K562 (cell line): Measurements from ENCODE around the gene GDF11. TPM values are rescaled to one million over a fixed set of nuclear protein-coding genes. Genes with fewer than 3 reads are reported as not detected.
A peak's percentile ranks its signal among the peaks of the same experiment; 100 is the strongest.

Experiments used
- ATAC-seq: fragments of 200-7000 bp; cut with Tn5 transposase; 3 replicates; pipeline ENCODE4 v1.9.1; 2020; ENCODE audit warnings: moderate library complexity
- BruUV-seq: library from RNA; stranded (reverse); fragments of 400-500 nt; replicated peaks from 2 replicates; lab custom pipeline; 2021; lab: Mats Ljungman, UMichigan
- CTCF ChIA-PET: fragments of 300-600 bp; formaldehyde crosslinking; extraction: SDS; loops from one replicate; lab custom pipeline; 2021; ENCODE audit warnings: low intra/inter-chr PET ratio; lab: Yijun Ruan, JAX
- POLR2A ChIA-PET: fragments of 300-600, 350-650 bp; sonication (Branson Sonifier 250); formaldehyde crosslinking; extraction: SDS; loops from one replicate; lab custom pipeline; 2021; ENCODE audit warnings: antibody characterized with exemption, inconsistent platforms; lab: Yijun Ruan, JAX
- DNase-seq, 4 experiments: peaks; one replicate each; pipeline versions ENCODE4 v3.0.0 to v3.0.0-alpha.2; 2011 to 2018; ENCODE audit warnings: low spot score in 3 of 4, mixed read lengths in 3 of 4; ENCODE audit errors: extremely low read depth in 1 of 4
- FAIRE-seq: peaks from 2 replicates; lab custom pipeline; 2011; peaks lifted over from hg19 to GRCh38; lab: Jason Lieb, UNC
- H2AFZ ChIP-seq: 2 replicates; pipeline ENCODE4 v1.6.0; 2011; ENCODE audit warnings: low read depth, low read length, control low read depth, inconsistent platforms
- H3K27ac ChIP-seq: fragments of 200-600 bp; 3 replicates; pipeline ENCODE4 v1.8.0; 2011; ENCODE audit warnings: low read depth, mild to moderate bottlenecking, control low read depth, inconsistent platforms, low read length, moderate library complexity, mixed read lengths; ENCODE audit errors: extremely low read depth
- H3K27me3 ChIP-seq, 2 experiments: fragments of 300-600 bp in 1 of 2; 2 replicates in 1 of 2; 3 replicates in 1 of 2; pipeline versions ENCODE4 v1.6.0 to v1.8.0; 2011; ENCODE audit warnings: inconsistent platforms in 2 of 2, low read length in 2 of 2, mild to moderate bottlenecking in 1 of 2, mixed read lengths in 1 of 2, moderate library complexity in 1 of 2; ENCODE audit not compliant: control insufficient read depth in 2 of 2, insufficient read depth in 2 of 2
- H3K36me3 ChIP-seq: fragments of 300-600 bp; 3 replicates; pipeline ENCODE4 v1.8.0; 2011; ENCODE audit warnings: mild to moderate bottlenecking, low read length, inconsistent platforms; ENCODE audit not compliant: control insufficient read depth, insufficient read depth
- H3K4me1 ChIP-seq, 2 experiments: fragments of 200-600 bp in 1 of 2; replicated peaks in 1 of 2; 2 replicates in 1 of 2; 3 replicates in 1 of 2; pipeline versions ENCODE4 v1.5.1 to v1.8.0; 2011; ENCODE audit warnings: inconsistent platforms in 2 of 2, low read length in 2 of 2, mild to moderate bottlenecking in 1 of 2, mixed read lengths in 1 of 2, moderate library complexity in 1 of 2; ENCODE audit not compliant: control insufficient read depth in 2 of 2, insufficient read depth in 2 of 2
- H3K4me2 ChIP-seq: 2 replicates; pipeline ENCODE4 v1.6.1; 2011; ENCODE audit warnings: low read length, control low read depth, inconsistent platforms, mixed read lengths; ENCODE audit not compliant: insufficient read depth
- H3K4me3 ChIP-seq: fragments of 200-600 bp; sonication (generic), shearing (Covaris generic); 2 replicates; pipeline ENCODE4 v1.5.1; 2016; ENCODE audit warnings: control low read depth, inconsistent platforms
- H3K79me2 ChIP-seq: fragments of 200-600 bp; 3 replicates; pipeline ENCODE4 v1.8.0; 2011; ENCODE audit warnings: low read length, inconsistent platforms; ENCODE audit not compliant: control insufficient read depth, insufficient read depth
- H3K9ac ChIP-seq, 2 experiments: 2 replicates each; pipeline versions ENCODE4 v1.6.0 to v1.6.1; 2011; ENCODE audit warnings: low read depth in 2 of 2, low read length in 2 of 2, control low read depth in 1 of 2, inconsistent platforms in 1 of 2, mild to moderate bottlenecking in 1 of 2, mixed read lengths in 1 of 2; ENCODE audit not compliant: insufficient read depth in 1 of 2
- H3K9me1 ChIP-seq: one replicate; pipeline ENCODE4 v1.6.0; 2011; ENCODE audit warnings: inconsistent platforms, mild to moderate bottlenecking, low read length, moderate library complexity; ENCODE audit not compliant: control insufficient read depth, insufficient read depth
- H3K9me3 ChIP-seq: replicated peaks from 2 replicates; pipeline ENCODE4 v1.5.1; 2011; ENCODE audit warnings: low read depth, low read length, inconsistent platforms; ENCODE audit not compliant: control insufficient read depth, insufficient read depth
- H4K20me1 ChIP-seq: replicated peaks from 2 replicates; pipeline ENCODE4 v1.6.1; 2011; ENCODE audit warnings: low read length, inconsistent platforms, mixed read lengths; ENCODE audit not compliant: control insufficient read depth, insufficient read depth
- ZBTB8A ChIP-seq: fragments of 450-650 bp; IDR thresholded peaks from 2 replicates; pipeline ENCODE4 v1.6.1; 2018; ENCODE audit warnings: mild to moderate bottlenecking, moderate library complexity; ENCODE audit not compliant: partially characterized antibody
- WGBS: fragments of 100-300 bp; shearing (Covaris generic); methylation state at CpG from one replicate; pipeline ENCODE4 v1.1.6; 2016; ENCODE audit warnings: low coverage, mixed read lengths; ENCODE audit not compliant: insufficient coverage; ENCODE audit errors: missing lambda C conversion rate; 5-methylcytosine and 5-hydroxymethylcytosine counted together
- in situ Hi-C: fragments of 300-500 bp; cut with MboI; formaldehyde crosslinking; loops from 4 replicates; pipeline ENCODE4 v1.15.0; 2018; ENCODE audit warnings: inconsistent platforms, mixed read lengths
- intact Hi-C: fragments of 100-400 bp; cut with micrococcal nuclease; formaldehyde crosslinking; loops from 2 replicates; pipeline ENCODE4 v1.14.2; 2022
- polyA plus RNA-seq, 8 experiments: library from polyadenylated mRNA; depleted of rRNA in 4 of 8; stranded (reverse) in 5 of 8; unstranded in 3 of 8; fragments of >200 nt; fragmentation: Nextera tagmentation in 2 of 8; fragmentation: Illumina TruSeq in 1 of 8; extraction: Ambion mirVana in 2 of 8; extraction: Trizol in 1 of 8; gene quantifications; 2 replicates each; pipeline versions ENCODE4 v1.2.1 to v1.2.3, GENCODE V29; 2011 to 2014; ENCODE audit warnings: inconsistent platforms in 1 of 8, missing spikeins in 1 of 8
- total RNA-seq, 7 experiments: library from RNA; depleted of rRNA in 6 of 7; stranded (reverse); fragments of >200 nt in 6 of 7; fragmentation: Illumina TruSeq in 2 of 7; extraction: Trizol in 2 of 7; gene quantifications; 2 replicates each; pipeline versions ENCODE4 v1.2.1 to v1.2.3, GENCODE V29; 2011 to 2021; ENCODE audit warnings: low replicate concordance in 1 of 7
- TF ChIP-seq, protein P1 (sequence below): sonication (generic); formaldehyde crosslinking; IDR thresholded peaks from 2 replicates; pipeline ENCODE4 v1.8.0; 2022; ENCODE audit warnings: mild to moderate bottlenecking, missing genetic modification reagents, borderline replicate concordance
- TF ChIP-seq, protein P2 (sequence below): fragments of 250-450 bp; sonication (Bioruptor Pico); IDR thresholded peaks from 2 replicates; pipeline ENCODE4 v1.5.0; 2020; ENCODE audit warnings: mild to moderate bottlenecking

Gene GDF11
- total and polyA plus RNA-seq, 9 of the 15 experiments (the other 6 are each of a cell fraction or from before 2014, with no cell fraction given), result 1.4 to 15.7 (median 4.8) TPM

DNA sequence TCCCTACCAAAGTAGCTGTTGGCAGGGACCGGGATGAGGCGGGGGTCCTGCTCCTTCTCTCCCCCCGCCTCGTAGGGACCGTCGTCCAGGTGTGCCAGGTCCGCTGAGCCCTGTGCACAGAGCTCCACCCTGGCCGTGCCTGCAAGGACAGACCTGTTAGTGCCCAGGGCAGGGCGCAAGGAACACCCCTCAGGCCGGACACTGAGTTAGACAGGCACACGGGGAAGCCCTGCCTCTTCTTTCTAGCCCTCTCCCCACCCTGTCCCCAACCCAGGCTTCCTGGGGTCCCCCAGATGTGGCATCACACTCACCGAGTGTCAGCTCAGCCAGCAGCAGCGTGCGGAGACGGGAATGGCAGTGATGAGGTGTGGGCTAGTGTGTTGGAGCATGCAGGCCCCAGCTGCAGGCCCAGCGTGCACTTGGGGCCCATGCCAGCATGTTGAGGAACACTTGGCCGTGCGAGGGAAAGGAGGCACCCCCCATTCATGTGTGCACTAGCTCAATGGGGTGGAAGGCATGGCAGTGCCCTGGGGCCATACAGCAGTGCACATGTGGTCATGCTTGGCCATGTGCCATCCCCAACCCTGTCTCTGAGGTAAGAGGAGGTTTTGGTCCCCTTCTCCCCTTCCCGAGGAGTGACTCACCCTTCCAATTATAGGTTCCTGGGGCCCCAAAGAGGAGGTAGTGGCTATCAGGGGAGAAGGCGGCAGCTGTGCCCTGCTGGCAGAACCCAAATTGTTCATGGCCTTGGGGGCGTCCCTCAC lies 42.5 kb upstream of the GDF11 start (continued):
- TF ChIP-seq, protein P1, sequence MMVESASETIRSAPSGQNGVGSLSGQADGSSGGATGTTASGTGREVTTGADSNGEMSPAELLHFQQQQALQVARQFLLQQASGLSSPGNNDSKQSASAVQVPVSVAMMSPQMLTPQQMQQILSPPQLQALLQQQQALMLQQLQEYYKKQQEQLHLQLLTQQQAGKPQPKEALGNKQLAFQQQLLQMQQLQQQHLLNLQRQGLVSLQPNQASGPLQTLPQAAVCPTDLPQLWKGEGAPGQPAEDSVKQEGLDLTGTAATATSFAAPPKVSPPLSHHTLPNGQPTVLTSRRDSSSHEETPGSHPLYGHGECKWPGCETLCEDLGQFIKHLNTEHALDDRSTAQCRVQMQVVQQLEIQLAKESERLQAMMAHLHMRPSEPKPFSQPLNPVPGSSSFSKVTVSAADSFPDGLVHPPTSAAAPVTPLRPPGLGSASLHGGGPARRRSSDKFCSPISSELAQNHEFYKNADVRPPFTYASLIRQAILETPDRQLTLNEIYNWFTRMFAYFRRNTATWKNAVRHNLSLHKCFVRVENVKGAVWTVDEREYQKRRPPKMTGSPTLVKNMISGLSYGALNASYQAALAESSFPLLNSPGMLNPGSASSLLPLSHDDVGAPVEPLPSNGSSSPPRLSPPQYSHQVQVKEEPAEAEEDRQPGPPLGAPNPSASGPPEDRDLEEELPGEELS (CRISPR knock-in tag), result no peak

DNA sequence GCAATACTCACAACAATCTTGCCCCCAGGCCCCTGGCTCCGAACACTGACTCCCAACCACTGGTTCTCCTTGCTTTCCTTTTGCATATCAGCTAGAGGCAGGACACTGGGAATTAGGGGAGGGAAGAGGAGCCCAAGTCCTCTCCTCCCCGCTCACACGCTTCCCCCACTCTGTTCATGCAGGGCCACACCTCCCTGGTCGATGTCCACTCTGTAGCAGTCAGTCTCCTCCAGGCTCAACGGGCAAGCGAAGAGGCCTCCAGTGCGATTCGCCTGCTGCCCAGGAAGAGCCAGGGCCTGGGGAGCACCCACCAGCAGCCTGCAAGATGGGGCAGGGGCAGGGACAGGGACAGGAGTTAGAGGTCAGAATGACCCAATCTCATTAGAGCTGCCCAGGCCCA lies 40.1 kb upstream of the GDF11 start:
- DNase-seq, result no peak
- Histone ChIP-seq H3K4me2 (no peak overlapping the region), H3K9ac (peak overlapping the region in 1 of 2 experiments; percentile 43; a peak in 2 of 4 replicates), H3K4me1 (peaks cover 3 to 23% of the 10 kb centered on the region in 2 experiments; a peak in 3 of 5 replicates), H3K9me1 (peaks cover 5% of the 10 kb centered on the region), H3K27ac (no peak overlapping the region), H3K27me3 (peaks cover 16 to 52% of the 10 kb centered on the region in 2 experiments), H3K79me2 (no peaks in the 10 kb centered on the region), H2AFZ (no peak overlapping the region), H3K36me3 (no peaks in the 10 kb centered on the region), H4K20me1 (no peaks in the 10 kb centered on the region), H3K4me3 (no peak overlapping the region), H3K9me3 (no peaks in the 10 kb centered on the region)
- in situ Hi-C loops, result no loop called here
- no TSS peak for BruUV-seq
- intact Hi-C loops, result no loop called here
- peak; percentile 35 for FAIRE-seq
- ChIA-PET CTCF (no interaction called here), POLR2A (interaction anchor here (0.7 kb wide), 1 partner anchor 46 kb away, joined by 3 read pairs; no protein-coding TSS in a partner anchor)
- no peak for ATAC-seq
- TF ChIP-seq ZBTB8A, result no peak
- TF ChIP-seq, protein P2, sequence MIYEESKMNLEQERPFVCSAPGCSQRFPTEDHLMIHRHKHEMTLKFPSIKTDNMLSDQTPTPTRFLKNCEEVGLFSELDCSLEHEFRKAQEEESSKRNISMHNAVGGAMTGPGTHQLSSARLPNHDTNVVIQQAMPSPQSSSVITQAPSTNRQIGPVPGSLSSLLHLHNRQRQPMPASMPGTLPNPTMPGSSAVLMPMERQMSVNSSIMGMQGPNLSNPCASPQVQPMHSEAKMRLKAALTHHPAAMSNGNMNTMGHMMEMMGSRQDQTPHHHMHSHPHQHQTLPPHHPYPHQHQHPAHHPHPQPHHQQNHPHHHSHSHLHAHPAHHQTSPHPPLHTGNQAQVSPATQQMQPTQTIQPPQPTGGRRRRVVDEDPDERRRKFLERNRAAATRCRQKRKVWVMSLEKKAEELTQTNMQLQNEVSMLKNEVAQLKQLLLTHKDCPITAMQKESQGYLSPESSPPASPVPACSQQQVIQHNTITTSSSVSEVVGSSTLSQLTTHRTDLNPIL (CRISPR knock-in tag), result no peak
- 39% methylated on average over 8 of the region's 8 CpGs for WGBS
